HG03460 (cell line): ENCODE results near the gene ENPP4.
"Not testable (repeated sequence)": the region's sequence is repeated elsewhere in the genome, so short reads cannot be mapped to it uniquely, and the experiment has no call there.

ENCODE experiments used
- ATAC-seq: cut with Tn5 transposase; IDR thresholded peaks from one replicate; pipeline ENCODE4 v1.9.1; 2021; ENCODE audit not compliant: unreplicated experiment

ENPP4 gene

GRCh38 chr6:46130666-46131065, 877 bp downstream of the ENPP4 start:
- ATAC-seq, result no peak

DNA sequence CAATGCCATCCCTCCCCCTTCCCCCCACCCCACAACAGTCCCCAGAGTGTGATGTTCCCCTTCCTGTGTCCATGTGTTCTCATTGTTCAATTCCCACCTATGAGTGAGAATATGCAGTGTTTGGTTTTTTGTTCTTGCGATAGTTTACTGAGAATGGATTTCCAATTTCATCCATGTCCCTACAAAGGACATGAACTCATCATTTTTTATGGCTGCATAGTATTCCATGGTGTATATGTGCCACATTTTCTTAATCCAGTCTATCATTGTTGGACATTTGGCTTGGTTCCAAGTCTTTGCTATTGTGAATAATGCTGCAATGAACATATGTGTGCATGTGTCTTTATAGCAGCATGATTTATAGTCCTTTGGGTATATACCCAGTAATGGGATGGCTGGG, 1.5 kb downstream of the ENPP4 start:
- ATAC-seq, result not testable (repeated sequence)

DNA sequence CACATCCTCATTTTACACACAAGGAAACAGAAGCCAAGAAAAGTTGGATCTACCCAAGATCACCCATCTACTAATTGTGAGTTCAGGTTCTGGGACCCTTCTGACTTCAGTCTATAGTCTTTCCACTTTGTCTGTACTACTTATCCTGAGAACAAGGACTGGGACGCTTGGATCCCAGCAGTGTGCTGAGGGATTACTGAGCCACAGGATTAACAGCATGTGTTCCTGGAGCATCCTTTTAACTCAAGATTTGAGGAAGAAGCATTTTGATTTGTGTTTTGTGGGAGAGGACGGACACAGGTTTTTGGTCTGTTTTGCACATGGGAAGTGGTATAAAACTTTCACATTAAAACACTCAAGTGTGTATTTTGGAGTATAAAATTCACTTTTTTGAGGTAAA, 4.4 kb downstream of the ENPP4 start:
- no peak for ATAC-seq

- ATAC-seq, result no peak
Measured at GRCh38 chr6:46135176-46135575, 5.4 kb downstream of the ENPP4 start.

GRCh38 chr6:46136831-46137230, 7.0 kb downstream of the ENPP4 start:
- ATAC-seq, result no peak

DNA sequence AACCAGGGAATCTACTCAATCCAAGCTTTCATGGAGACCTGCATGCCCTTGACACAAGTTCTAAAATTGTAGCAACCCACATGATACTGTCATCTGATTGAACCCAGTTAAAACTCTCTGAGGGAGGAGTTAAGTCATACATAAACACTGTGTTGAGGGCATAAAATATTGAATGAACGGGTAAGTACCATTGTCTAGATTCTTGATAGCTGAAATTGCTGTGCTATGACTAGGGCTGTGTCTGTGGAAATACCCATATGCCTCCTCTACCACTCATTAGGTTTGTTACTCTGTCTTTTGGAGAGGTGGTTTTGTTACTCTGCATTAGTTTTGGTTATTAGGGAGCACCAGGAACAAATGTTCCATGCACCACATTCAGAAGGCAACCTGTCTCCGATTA, 7.6 kb downstream of the ENPP4 start:
- ATAC-seq, result peak; percentile 47

DNA sequence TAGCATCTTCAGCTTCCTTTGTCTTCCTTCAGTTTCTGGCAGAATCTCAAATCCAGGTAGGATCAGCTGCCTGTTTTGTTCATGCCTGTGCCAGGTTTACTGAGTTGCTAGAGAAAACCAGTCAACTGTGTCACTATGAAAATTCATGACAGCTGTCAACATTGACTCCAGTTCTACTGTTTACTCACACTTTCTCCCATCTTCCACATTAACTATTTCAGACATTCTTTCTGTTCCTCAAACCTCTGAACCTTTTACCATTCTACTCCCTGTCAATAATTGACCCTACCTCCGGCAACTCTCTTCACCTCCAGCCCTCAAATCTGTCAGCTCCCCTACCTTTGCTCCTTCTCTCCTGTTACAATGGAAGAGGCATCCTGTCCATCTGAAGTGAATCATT, 8.5 kb downstream of the ENPP4 start:
- ATAC-seq, result peak; percentile 84

DNA sequence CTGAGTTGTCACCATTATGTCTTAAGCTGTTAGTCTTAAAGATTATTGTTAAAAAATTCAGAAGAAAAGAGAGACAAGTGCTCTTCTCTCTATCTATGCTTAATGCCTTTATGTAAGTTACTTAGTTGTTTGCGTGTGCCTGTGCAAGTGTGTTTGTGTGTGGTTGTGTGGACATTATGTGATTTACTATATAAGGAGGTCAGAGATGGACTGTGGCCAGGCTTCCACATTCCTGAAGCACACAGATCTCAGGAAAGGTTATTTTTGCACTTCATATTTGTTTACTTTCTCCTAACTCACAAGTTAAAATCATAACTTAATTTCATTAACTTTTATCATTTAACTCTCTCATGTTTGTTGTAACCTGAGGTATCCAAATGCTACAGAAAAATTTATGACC, 14.5 kb downstream of the ENPP4 start:
- no peak for ATAC-seq

- ATAC-seq, result not testable (repeated sequence)
Measured at GRCh38 chr6:46149066-46149465, 19.3 kb downstream of the ENPP4 start.

- ATAC-seq, result no peak
Measured at GRCh38 chr6:46156701-46157100, 26.9 kb downstream of the ENPP4 start.

DNA sequence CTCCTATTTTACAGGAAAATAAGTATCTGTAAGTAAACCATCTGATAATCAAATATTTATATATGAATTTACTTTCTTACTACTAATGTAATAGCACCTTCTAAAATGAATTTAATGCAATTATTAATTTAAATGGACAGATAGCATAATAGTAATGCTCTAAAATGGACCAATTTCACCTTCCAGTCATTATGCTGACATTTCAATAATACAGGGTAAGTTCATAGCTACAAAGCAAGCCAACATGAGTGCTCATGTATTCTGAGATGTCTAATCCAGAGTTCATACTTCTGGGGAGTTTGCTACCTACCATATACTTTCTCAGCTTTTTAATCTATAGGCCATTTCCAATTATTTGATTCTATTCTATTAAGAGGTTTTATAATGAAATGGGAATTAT, 29.4 kb downstream of the ENPP4 start:
- ATAC-seq, result no peak

DNA sequence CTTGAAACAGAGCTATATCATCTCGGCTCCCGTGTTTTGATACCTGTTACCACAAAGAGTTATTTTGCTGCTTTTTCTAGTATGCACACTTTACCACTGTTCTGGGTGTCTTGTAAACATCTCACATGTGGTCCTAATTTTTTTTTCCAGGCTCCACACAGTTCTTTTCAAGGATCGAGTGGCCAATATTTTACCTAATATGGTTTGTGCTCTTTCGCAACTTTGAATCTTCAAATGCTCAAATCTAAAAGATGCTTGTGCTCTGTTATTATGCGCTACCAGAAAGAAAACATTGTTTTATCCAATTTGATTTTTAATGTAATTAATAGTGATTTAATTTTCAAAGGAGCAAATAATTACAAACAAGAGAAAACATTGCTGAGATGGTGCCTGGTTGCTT, 30.3 kb downstream of the ENPP4 start:
- no peak for ATAC-seq

GRCh38 chr6:46170357-46171289, 40.8 kb downstream of the ENPP4 start, which contains the start of gene ENPP5:
ENPP5 (minus strand) TSS chr6:46170980; CDS start chr6:46168262, 2,718 bp downstream.
- ATAC-seq, result peak; percentile 85

- ATAC-seq, result no peak
Measured at GRCh38 chr6:46172176-46172575, 42.4 kb downstream of the ENPP4 start.

- ATAC-seq, result no peak
Measured at GRCh38 chr6:46174904-46175303, 45.1 kb downstream of the ENPP4 start.

GRCh38 chr6:46175446-46175845, 45.7 kb downstream of the ENPP4 start:
- peak; percentile 79 for ATAC-seq

GRCh38 chr6:46175976-46176375, 46.2 kb downstream of the ENPP4 start:
- ATAC-seq, result peak; percentile 51

GRCh38 chr6:46184114-46184513, 54.3 kb downstream of the ENPP4 start:
- no peak for ATAC-seq

- no peak for ATAC-seq
Measured at GRCh38 chr6:46186583-46186982, 56.8 kb downstream of the ENPP4 start.

GRCh38 chr6:46189726-46190125, 59.9 kb downstream of the ENPP4 start:
- ATAC-seq, result no peak

DNA sequence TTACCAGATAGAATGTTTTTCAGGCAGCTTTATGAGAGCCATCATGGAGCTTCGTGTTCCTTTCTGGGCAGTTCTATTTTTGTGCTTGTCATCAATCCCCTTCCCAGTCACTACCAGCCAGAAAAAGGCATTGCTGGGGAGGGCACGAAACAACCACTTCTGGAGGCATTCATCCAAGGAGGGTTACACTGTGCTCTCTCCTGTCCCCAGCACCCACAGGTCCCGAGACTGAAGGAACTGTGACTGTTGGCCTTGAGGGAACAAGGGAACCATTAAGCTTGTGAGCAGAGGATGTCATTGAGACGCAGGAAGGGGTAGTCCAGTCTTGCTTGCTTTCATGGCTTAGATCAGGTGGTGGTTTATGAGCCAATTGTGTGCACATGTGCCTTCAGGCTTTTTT, 61.1 kb downstream of the ENPP4 start:
- ATAC-seq, result no peak

DNA sequence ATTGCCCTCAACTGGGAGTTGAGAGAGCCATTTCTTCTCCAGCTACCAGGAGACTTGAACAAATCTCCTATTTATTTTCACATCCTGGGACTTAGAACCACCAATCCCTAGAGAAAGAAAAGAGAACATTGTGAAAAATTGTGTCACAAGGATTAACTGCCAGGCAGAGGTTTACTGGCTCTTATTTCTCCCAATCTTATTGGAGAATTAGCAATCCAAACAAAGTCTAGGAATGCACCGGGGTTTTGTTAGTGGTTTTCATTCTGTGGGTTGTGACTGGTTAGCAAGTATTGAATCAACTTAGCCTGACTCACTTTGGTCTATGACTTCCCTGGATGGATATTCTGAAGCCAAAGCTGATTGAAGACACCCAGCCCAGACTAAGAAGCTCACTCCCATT, 62.2 kb downstream of the ENPP4 start:
- ATAC-seq, result no peak
